SK-N-SH (cell line): Measurements from ENCODE around the gene HOXC10. TPM values are rescaled to one million over a fixed set of nuclear protein-coding genes. Genes with fewer than 3 reads are reported as not detected.
A peak's percentile ranks its signal among the peaks of the same experiment; 100 is the strongest.

Source experiments
- CTCF ChIA-PET: fragments of 300-600, 350-600 bp; formaldehyde crosslinking; extraction: SDS; loops from one replicate; lab custom pipeline; 2021; lab: Yijun Ruan, JAX
- POLR2A ChIA-PET: fragments of 350-600 bp; sonication (Branson Sonifier 250); formaldehyde crosslinking; extraction: SDS; loops from one replicate; lab custom pipeline; 2020; ENCODE audit warnings: antibody characterized with exemption, inconsistent platforms; lab: Yijun Ruan, JAX
- DNase-seq: peaks from one replicate; pipeline ENCODE4 v3.0.0; 2012
- H2AFZ ChIP-seq: fragments of 200-600 bp; sonication (generic); 2 replicates; pipeline ENCODE4 v1.8.1; 2016; ENCODE audit warnings: antibody characterized with exemption, mild to moderate bottlenecking, low read depth
- H3F3A ChIP-seq: fragments of 200-600 bp; sonication (generic); replicated peaks from 2 replicates; pipeline ENCODE3; 2016; ENCODE audit warnings: antibody characterized with exemption, mild to moderate bottlenecking; ENCODE audit not compliant: insufficient read depth
- H3K27ac ChIP-seq, 2 experiments: fragments of 200-500 bp in 1 of 2; fragments of 200-600 bp in 1 of 2; sonication (Bioruptor generic) in 1 of 2; sonication (generic), shearing (Covaris generic) in 1 of 2; 2 replicates each; pipeline versions ENCODE4 v1.5.1 to v1.6.1; 2014 to 2016; ENCODE audit warnings: low read depth in 2 of 2, inconsistent platforms in 1 of 2, low read length in 1 of 2, mild to moderate bottlenecking in 1 of 2, mixed read lengths in 1 of 2
- H3K27me3 ChIP-seq: fragments of 200-600 bp; sonication (generic), shearing (Covaris generic); 2 replicates; pipeline ENCODE4 v1.6.1; 2016; ENCODE audit warnings: mixed run types; ENCODE audit not compliant: insufficient read depth
- H3K36me3 ChIP-seq, 2 experiments: fragments of 200-500 bp in 1 of 2; fragments of 200-600 bp in 1 of 2; sonication (Bioruptor generic) in 1 of 2; sonication (generic) in 1 of 2; replicated peaks in 1 of 2; 2 replicates each; pipeline versions ENCODE3 to v1.5.1; 2014 to 2016; ENCODE audit warnings: low read length in 1 of 2, mild to moderate bottlenecking in 1 of 2; ENCODE audit not compliant: insufficient read depth in 2 of 2, control insufficient read depth in 1 of 2
- H3K4me1 ChIP-seq, 2 experiments: fragments of 200-500 bp in 1 of 2; fragments of 200-600 bp in 1 of 2; sonication (Bioruptor generic) in 1 of 2; sonication (generic), shearing (Covaris generic) in 1 of 2; 2 replicates each; pipeline versions ENCODE4 v1.5.1 to v1.6.1; 2014 to 2016; ENCODE audit warnings: low read depth in 1 of 2, low read length in 1 of 2, mixed run types in 1 of 2; ENCODE audit not compliant: insufficient read depth in 2 of 2, control insufficient read depth in 1 of 2
- H3K4me2 ChIP-seq: fragments of 200-600 bp; sonication (generic), shearing (Covaris generic); 2 replicates; pipeline ENCODE4 v1.6.1; 2017; ENCODE audit warnings: mixed run types
- H3K4me3 ChIP-seq, 2 experiments: fragments of 200-500 bp in 1 of 2; fragments of 200-600 bp in 1 of 2; sonication (Bioruptor generic) in 1 of 2; sonication (generic), shearing (Covaris generic) in 1 of 2; 2 replicates each; pipeline versions ENCODE4 v1.5.1 to v1.8.1; 2014 to 2016; ENCODE audit warnings: low read depth in 2 of 2, inconsistent platforms in 1 of 2, low read length in 1 of 2, mild to moderate bottlenecking in 1 of 2, mixed read lengths in 1 of 2, moderate library complexity in 1 of 2
- H3K79me2 ChIP-seq: fragments of 200-600 bp; sonication (generic); 2 replicates; pipeline ENCODE4 v1.8.1; 2017; ENCODE audit warnings: mild to moderate bottlenecking; ENCODE audit not compliant: insufficient read depth
- H3K9ac ChIP-seq: fragments of 200-600 bp; sonication (generic); 2 replicates; pipeline ENCODE4 v1.6.1; 2017; ENCODE audit warnings: mixed run types
- H3K9me2 ChIP-seq: fragments of 200-600 bp; sonication (generic); 2 replicates; pipeline ENCODE4 v1.6.1; 2017; ENCODE audit warnings: mixed run types
- H3K9me3 ChIP-seq: fragments of 200-600 bp; sonication (generic); 2 replicates; pipeline ENCODE4 v1.6.1; 2017; ENCODE audit warnings: mixed run types, mild to moderate bottlenecking, moderate library complexity
- H4K20me1 ChIP-seq: fragments of 200-600 bp; sonication (generic); 2 replicates; pipeline ENCODE4 v1.6.1; 2017; ENCODE audit warnings: mild to moderate bottlenecking, mixed run types; ENCODE audit not compliant: insufficient read depth
- ELF1 ChIP-seq: IDR thresholded peaks from 2 replicates; pipeline ENCODE4 v1.4.0; 2012
- EP300 ChIP-seq, 2 experiments: IDR thresholded peaks; 2 replicates each; pipeline versions ENCODE4 v1.4.0 to v1.6.1; 2012; ENCODE audit warnings: borderline replicate concordance in 1 of 2, low read depth in 1 of 2, low read length in 1 of 2
- FOSL2 ChIP-seq: IDR thresholded peaks from 2 replicates; pipeline ENCODE4 v1.4.0; 2012; ENCODE audit warnings: low read depth, mild to moderate bottlenecking, moderate library complexity, borderline replicate concordance
- FOXM1 ChIP-seq: IDR thresholded peaks from 2 replicates; pipeline ENCODE4 v1.4.0; 2012; ENCODE audit warnings: low read depth, mild to moderate bottlenecking
- GABPA ChIP-seq: IDR thresholded peaks from 2 replicates; pipeline ENCODE4 v1.4.0; 2012; ENCODE audit warnings: low read depth, mild to moderate bottlenecking
- GATA2 ChIP-seq: sonication (generic); formaldehyde crosslinking; IDR thresholded peaks from 2 replicates; pipeline ENCODE4 v1.5.0; 2020; ENCODE audit warnings: mild to moderate bottlenecking, missing genetic modification reagents
- MEF2A ChIP-seq: IDR thresholded peaks from 2 replicates; pipeline ENCODE4 v1.4.0; 2012; ENCODE audit warnings: low read depth, borderline replicate concordance
- MXI1 ChIP-seq: IDR thresholded peaks from 2 replicates; pipeline ENCODE4 v1.6.1; 2012; ENCODE audit warnings: mild to moderate bottlenecking, low read depth, low read length, improper control_type of control experiment
- NFIC ChIP-seq: IDR thresholded peaks from 2 replicates; pipeline ENCODE4 v1.4.0; 2012; ENCODE audit warnings: borderline replicate concordance
- NRF1 ChIP-seq: IDR thresholded peaks from 2 replicates; pipeline ENCODE4 v1.6.1; 2012; ENCODE audit warnings: low read depth, mild to moderate bottlenecking, low read length
- POLR2AphosphoS5 ChIP-seq: IDR thresholded peaks from 2 replicates; pipeline ENCODE4 v1.6.1; 2012; ENCODE audit warnings: low read depth, low read length
- RCOR1 ChIP-seq: fragments of 150-350 bp; IDR thresholded peaks from 2 replicates; pipeline ENCODE4 v1.6.1; 2017; ENCODE audit warnings: antibody characterized with exemption, low read length
- RFX5 ChIP-seq: IDR thresholded peaks from 2 replicates; pipeline ENCODE4 v1.6.1; 2012; ENCODE audit warnings: mild to moderate bottlenecking, improper control_type of control experiment, low read length
- RXRA ChIP-seq: IDR thresholded peaks from 2 replicates; pipeline ENCODE4 v1.4.0; 2012; ENCODE audit warnings: low read depth, mild to moderate bottlenecking, borderline replicate concordance
- SIN3A ChIP-seq: IDR thresholded peaks from 2 replicates; pipeline ENCODE4 v1.6.1; 2012; ENCODE audit warnings: low read depth, mild to moderate bottlenecking, low read length, moderate library complexity, borderline replicate concordance
- TAF1 ChIP-seq: IDR thresholded peaks from 2 replicates; pipeline ENCODE4 v1.6.1; 2012; ENCODE audit warnings: low read depth, mild to moderate bottlenecking, low read length, moderate library complexity, borderline replicate concordance
- TCF12 ChIP-seq: IDR thresholded peaks from 2 replicates; pipeline ENCODE4 v1.4.0; 2012
- TEAD4 ChIP-seq: IDR thresholded peaks from 2 replicates; pipeline ENCODE4 v1.4.0; 2012; ENCODE audit warnings: mild to moderate bottlenecking, borderline replicate concordance; ENCODE audit not compliant: insufficient read depth
- WGBS: methylation state at CpG from one replicate; pipeline ENCODE4 v1.1.6; 2017; ENCODE audit warnings: low lambda C conversion rate; 5-methylcytosine and 5-hydroxymethylcytosine counted together
- polyA plus RNA-seq, 3 experiments: library from polyadenylated mRNA; depleted of rRNA; stranded (reverse); fragments of >200 nt; gene quantifications; 2 replicates each; pipeline ENCODE4 v1.2.3, GENCODE V29; 2012
- TF ChIP-seq, protein P1 (sequence below): IDR thresholded peaks from 2 replicates; pipeline ENCODE4 v1.4.0; 2012; ENCODE audit warnings: low read depth, borderline replicate concordance
- TF ChIP-seq, protein P2 (sequence below): IDR thresholded peaks from 2 replicates; pipeline ENCODE4 v1.4.0; 2012; ENCODE audit warnings: low read depth

Gene HOXC10
- polyA plus RNA-seq, 1 of the 3 experiments (the other 2 are of a cell fraction): 0.03 TPM

DNA sequence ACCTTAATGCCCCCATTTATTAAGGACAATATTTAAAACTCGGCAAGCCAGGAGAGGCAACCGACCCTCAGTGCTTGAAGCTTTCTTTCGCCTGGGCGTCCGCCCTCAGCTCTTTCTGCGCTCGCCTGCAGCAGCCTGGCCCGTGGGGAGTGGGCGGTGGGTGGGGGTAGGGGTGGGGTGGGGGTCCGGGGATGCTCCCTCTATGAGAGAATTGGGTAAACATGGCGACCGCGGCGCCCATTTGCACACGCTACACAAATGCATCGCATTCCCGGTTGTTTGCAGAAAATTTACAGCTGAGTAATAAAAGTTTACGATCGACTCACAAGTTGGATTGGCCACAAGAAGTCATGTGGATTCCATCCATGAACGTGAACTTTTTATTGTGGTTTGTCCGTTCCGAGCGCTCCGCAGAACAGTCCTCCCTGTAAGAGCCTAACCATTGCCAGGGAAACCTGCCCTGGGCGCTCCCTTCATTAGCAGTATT is 31.6 kb downstream of the HOXC10 start (continued):
- TF ChIP-seq SIN3A (no peak; the same call in 1 of the 2 replicates), ELF1 (no peak), TCF12 (no peak), FOSL2 (no peak), RCOR1 (no peak), EP300 (IDR thresholded peaks at IDR 0.05; ENCODE audit: borderline replicate concordance in 1 of 2, low read depth in 1 of 2, low read length in 1 of 2) (no peak)
- TF ChIP-seq, protein P1, sequence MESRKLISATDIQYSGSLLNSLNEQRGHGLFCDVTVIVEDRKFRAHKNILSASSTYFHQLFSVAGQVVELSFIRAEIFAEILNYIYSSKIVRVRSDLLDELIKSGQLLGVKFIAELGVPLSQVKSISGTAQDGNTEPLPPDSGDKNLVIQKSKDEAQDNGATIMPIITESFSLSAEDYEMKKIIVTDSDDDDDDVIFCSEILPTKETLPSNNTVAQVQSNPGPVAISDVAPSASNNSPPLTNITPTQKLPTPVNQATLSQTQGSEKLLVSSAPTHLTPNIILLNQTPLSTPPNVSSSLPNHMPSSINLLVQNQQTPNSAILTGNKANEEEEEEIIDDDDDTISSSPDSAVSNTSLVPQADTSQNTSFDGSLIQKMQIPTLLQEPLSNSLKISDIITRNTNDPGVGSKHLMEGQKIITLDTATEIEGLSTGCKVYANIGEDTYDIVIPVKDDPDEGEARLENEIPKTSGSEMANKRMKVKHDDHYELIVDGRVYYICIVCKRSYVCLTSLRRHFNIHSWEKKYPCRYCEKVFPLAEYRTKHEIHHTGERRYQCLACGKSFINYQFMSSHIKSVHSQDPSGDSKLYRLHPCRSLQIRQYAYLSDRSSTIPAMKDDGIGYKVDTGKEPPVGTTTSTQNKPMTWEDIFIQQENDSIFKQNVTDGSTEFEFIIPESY: no peak

DNA sequence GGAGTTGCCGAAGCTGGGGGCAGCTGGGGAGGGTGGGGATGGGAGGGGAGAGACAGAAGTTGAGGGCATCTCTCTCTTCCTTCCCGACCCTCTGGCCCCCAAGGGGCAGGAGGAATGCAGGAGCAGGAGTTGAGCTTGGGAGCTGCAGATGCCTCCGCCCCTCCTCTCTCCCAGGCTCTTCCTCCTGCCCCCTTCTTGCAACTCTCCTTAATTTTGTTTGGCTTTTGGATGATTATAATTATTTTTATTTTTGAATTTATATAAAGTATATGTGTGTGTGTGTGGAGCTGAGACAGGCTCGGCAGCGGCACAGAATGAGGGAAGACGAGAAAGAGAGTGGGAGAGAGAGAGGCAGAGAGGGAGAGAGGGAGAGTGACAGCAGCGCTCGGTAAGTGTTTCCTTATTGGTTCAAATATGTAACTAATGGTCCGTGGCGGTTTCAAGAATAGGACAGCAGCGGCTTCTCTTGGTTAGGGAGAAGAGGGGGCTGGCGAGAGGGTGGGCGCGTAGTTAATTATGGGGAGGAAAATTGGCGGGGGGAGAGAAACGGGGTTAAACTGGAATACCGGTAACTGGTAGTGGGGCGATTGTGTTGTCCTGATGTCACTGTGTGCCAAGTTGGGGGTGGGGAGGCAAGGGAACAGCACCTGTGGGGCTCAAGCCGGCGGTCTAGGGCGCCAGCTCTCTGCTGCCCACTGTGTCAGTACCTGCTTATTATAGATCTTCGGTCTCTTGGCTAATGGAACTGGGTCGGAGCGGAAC is 32.3 kb downstream of the HOXC10 start:
- WGBS: under 1% methylated on average over 23 of the region's 24 CpGs
- ChIA-PET POLR2A (interaction anchor here (0.6 to 1.8 kb wide), 9 partner anchors 9 to 263 kb away, joined by 3 to 11 read pairs (median 3); partner anchors contain the start of genes CBX5, HNRNPA1, HOXC5 and HOXC6), CTCF (interaction anchor here (0.6 to 24.5 kb wide), 20 partner anchors 8 to 343 kb away, joined by 3 to 568 read pairs (median 4); partner anchors contain the start of genes HOXC10, HOXC4, HOXC5 and HOXC9)
- Histone ChIP-seq H3K27me3 (no peaks in the 10 kb centered on the region), H3K9me3 (no peaks in the 10 kb centered on the region), H3K4me2 (peak overlapping the region; percentile 99), H3K4me3 (peak overlapping the region; percentile 69 to 85), H3K4me1 (peaks cover 7 to 36% of the 10 kb centered on the region in 2 experiments; a peak in 2 of 4 replicates), H3K79me2 (peaks cover 10% of the 10 kb centered on the region; the same call in 1 of the 2 replicates), H3K9me2 (no peaks in the 10 kb centered on the region), H3K27ac (peak overlapping the region; percentile 89 to 99), H3K36me3 (no peaks in the 10 kb centered on the region), H2AFZ (peak overlapping the region; percentile 94)
- peak; percentile 71 for DNase-seq
- TF ChIP-seq GABPA (no peak), SIN3A (no peak), FOXM1 (no peak), NFIC (no peak), GATA2 (no peak), FOSL2 (no peak), TEAD4 (no peak), MXI1 (peak; percentile 18), MEF2A (no peak), TCF12 (no peak), TAF1 (0 out of 2 replicates have a peak, but pooled peaks have one; percentile 2), NRF1 (no peak), RXRA (no peak), POLR2AphosphoS5 (0 out of 2 replicates have a peak, but pooled peaks have one; percentile 0), RFX5 (no peak)
- TF ChIP-seq, protein P2, sequence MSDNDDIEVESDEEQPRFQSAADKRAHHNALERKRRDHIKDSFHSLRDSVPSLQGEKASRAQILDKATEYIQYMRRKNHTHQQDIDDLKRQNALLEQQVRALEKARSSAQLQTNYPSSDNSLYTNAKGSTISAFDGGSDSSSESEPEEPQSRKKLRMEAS: 0 out of 2 replicates have a peak, but pooled peaks have one; percentile 4
- TF ChIP-seq, all 33 proteins: peak for 4
- Histone ChIP-seq H3K9ac (peak overlapping the region; percentile 98), H4K20me1 (no peaks in the 10 kb centered on the region), H3F3A (peaks cover 14% of the 10 kb centered on the region)
